ENCODE data around the gene LLGL2.

DNA sequence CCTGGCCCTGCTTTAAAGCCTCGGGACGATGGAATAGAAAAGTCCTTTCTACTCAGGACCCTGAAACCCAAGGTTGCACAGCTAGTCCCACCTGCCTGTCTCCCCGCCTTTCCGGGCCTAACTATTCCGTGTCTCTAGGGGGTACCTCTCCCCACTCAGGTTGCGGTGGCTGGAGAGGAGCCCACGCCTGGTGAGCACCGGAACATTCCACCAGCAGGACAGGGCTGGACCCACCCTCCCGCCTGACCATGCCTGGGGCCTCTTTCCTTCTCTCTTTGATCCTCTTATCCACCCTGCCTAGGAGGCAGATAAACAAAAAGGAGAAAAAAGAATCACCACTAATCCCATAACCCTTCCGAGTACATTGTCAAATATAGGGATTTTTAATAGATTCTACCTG lies 10.9 kb downstream of the LLGL2 start:
- TF ChIP-seq POLR2A (IDR thresholded peaks at IDR 0.05) = no peak
- TF ChIP-seq, protein P1, sequence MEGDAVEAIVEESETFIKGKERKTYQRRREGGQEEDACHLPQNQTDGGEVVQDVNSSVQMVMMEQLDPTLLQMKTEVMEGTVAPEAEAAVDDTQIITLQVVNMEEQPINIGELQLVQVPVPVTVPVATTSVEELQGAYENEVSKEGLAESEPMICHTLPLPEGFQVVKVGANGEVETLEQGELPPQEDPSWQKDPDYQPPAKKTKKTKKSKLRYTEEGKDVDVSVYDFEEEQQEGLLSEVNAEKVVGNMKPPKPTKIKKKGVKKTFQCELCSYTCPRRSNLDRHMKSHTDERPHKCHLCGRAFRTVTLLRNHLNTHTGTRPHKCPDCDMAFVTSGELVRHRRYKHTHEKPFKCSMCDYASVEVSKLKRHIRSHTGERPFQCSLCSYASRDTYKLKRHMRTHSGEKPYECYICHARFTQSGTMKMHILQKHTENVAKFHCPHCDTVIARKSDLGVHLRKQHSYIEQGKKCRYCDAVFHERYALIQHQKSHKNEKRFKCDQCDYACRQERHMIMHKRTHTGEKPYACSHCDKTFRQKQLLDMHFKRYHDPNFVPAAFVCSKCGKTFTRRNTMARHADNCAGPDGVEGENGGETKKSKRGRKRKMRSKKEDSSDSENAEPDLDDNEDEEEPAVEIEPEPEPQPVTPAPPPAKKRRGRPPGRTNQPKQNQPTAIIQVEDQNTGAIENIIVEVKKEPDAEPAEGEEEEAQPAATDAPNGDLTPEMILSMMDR (IDR thresholded peaks at IDR 0.05) = no peak
